Measurements from ENCODE around the gene CCSER1. TPM values are rescaled to one million over a fixed set of nuclear protein-coding genes. Genes with fewer than 3 reads are reported as not detected.

Gene CCSER1
- total RNA-seq, 4 donors from 2014 or later: 3.6 to 7.0 (median 5.5) TPM

GRCh38 chr4:91471280-91471679, 1344.1 kb downstream of the CCSER1 start:
- no peaks in the 10 kb centered on the region for H3K27me3 ChIP-seq
- 85% methylated on average over 8 of the region's 8 CpGs for WGBS
- no peak for DNase-seq (ENCODE audit: extremely low spot score)
- TF ChIP-seq POLR2AphosphoS5 (IDR thresholded peaks at IDR 0.05) (no peak), POLR2A (IDR thresholded peaks at IDR 0.05; ENCODE audit: low read depth) (no peak), EP300 (IDR thresholded peaks at IDR 0.05) (no peak)
- TF ChIP-seq, protein P1, sequence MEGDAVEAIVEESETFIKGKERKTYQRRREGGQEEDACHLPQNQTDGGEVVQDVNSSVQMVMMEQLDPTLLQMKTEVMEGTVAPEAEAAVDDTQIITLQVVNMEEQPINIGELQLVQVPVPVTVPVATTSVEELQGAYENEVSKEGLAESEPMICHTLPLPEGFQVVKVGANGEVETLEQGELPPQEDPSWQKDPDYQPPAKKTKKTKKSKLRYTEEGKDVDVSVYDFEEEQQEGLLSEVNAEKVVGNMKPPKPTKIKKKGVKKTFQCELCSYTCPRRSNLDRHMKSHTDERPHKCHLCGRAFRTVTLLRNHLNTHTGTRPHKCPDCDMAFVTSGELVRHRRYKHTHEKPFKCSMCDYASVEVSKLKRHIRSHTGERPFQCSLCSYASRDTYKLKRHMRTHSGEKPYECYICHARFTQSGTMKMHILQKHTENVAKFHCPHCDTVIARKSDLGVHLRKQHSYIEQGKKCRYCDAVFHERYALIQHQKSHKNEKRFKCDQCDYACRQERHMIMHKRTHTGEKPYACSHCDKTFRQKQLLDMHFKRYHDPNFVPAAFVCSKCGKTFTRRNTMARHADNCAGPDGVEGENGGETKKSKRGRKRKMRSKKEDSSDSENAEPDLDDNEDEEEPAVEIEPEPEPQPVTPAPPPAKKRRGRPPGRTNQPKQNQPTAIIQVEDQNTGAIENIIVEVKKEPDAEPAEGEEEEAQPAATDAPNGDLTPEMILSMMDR (IDR thresholded peaks at IDR 0.05): no peak
- H3K27ac ChIP-seq (replicated peaks in 1 of 4): no peak overlapping the region
- no peaks in the 10 kb centered on the region for H3K4me1 ChIP-seq
- no peaks in the 10 kb centered on the region for H3K36me3 ChIP-seq
- intact Hi-C loops (cut with DNase I): no loop called here
- no peak overlapping the region for H3K4me3 ChIP-seq
- H3K9me3 ChIP-seq: no peaks in the 10 kb centered on the region

DNA sequence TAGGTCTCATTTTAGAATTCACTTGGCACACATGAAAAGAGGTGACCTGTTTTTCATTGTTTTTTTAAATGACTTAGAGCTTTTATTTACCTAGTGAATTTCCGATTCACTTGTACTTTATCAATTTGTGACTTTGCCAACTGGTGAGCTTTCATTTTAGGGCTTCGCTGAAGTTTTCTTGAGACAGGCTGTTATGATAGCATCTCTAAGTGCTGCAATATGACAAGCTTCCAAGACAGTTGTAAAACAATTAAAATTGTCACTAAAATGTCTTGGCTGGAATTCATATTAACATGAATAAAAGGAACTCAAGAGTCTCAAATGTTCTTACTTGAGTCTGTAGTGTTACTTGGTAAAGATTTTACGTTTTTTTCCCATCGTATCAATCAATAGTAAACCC, 1344.9 kb downstream of the CCSER1 start:
- no peak for TF ChIP-seq POLR2A (IDR thresholded peaks at IDR 0.05; ENCODE audit: low read depth)
- no peak for DNase-seq (ENCODE audit: extremely low spot score)
- H3K9me3 ChIP-seq: no peaks in the 10 kb centered on the region
- WGBS: 62% methylated on average over 4 of the region's 4 CpGs
- no peak overlapping the region for H3K4me3 ChIP-seq
- intact Hi-C loops (cut with DNase I): no loop called here
- H3K4me1 ChIP-seq: no peaks in the 10 kb centered on the region
- H3K36me3 ChIP-seq: no peaks in the 10 kb centered on the region
- no peaks in the 10 kb centered on the region for H3K27me3 ChIP-seq
- H3K27ac ChIP-seq (replicated peaks in 1 of 4): no peak overlapping the region

GRCh38 chr4:91485415-91485814, 1358.2 kb downstream of the CCSER1 start:
- no peaks in the 10 kb centered on the region for H3K36me3 ChIP-seq
- no peak overlapping the region for H3K4me3 ChIP-seq
- no peaks in the 10 kb centered on the region for H3K4me1 ChIP-seq
- H3K27me3 ChIP-seq: no peaks in the 10 kb centered on the region
- H3K9me3 ChIP-seq: no peaks in the 10 kb centered on the region
- DNase-seq (ENCODE audit: extremely low spot score): no peak
- H3K27ac ChIP-seq (replicated peaks in 1 of 4): no peak overlapping the region
- intact Hi-C loops (cut with DNase I): no loop called here
- TF ChIP-seq POLR2A (IDR thresholded peaks at IDR 0.05; ENCODE audit: low read depth) (no peak), POLR2AphosphoS5 (IDR thresholded peaks at IDR 0.05) (no peak), EP300 (IDR thresholded peaks at IDR 0.05) (no peak)
- TF ChIP-seq, protein P1 (IDR thresholded peaks at IDR 0.05): no peak
- 86% methylated on average over 1 of the region's 1 CpG for WGBS

DNA sequence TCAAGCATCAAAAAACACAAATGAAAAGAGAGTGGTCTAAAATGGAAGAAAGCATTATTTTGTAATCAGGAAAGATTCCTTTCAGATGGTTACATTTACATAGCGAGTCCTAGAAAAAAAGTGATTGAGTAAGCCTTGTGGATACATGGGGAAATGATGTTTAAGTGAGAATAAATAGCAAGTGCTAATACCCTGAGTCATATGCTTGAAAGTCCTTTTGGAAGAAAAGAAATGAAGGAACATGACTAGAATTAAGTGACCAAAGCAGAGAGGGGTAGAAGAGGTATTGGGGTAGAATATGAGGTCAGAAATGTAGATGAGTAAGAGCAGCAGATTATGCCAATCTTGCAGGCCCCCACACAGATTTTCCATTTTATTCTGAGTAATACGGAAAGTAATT, 1361.8 kb downstream of the CCSER1 start:
- DNase-seq (ENCODE audit: extremely low spot score): no peak
- WGBS: 89% methylated on average over 2 of the region's 2 CpGs
- TF ChIP-seq EP300 (IDR thresholded peaks at IDR 0.05) (no peak), POLR2AphosphoS5 (IDR thresholded peaks at IDR 0.05) (no peak)
- Histone ChIP-seq H3K36me3 (no peaks in the 10 kb centered on the region), H3K4me3 (no peak overlapping the region), H3K4me1 (no peaks in the 10 kb centered on the region), H3K9me3 (no peaks in the 10 kb centered on the region), H3K27ac (replicated peaks in 1 of 4) (no peak overlapping the region), H3K27me3 (no peaks in the 10 kb centered on the region)
- intact Hi-C loops (cut with DNase I): no loop called here

DNA sequence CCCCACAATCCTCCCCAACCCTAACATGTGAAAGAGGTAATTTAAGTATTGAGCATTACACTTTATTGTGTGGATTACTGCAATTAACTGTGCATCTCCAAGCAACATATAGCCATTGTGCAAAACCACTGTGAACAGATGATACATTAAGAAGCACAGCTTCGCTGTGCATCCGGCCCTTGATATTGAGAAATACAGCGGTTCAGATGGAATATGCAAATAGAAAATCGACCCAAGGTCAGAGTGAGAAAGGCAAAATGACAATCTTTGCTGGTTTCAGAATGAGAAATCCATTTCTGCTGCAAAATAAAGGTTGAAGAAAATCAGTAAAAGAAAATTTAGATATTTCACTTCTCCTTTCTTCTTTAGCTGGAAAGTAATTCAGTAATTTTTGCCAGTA, 1370.7 kb downstream of the CCSER1 start:
- intact Hi-C loops (cut with DNase I): no loop called here

GRCh38 chr4:91502365-91502764, 1375.2 kb downstream of the CCSER1 start:
- no peak overlapping the region for H3K4me3 ChIP-seq
- H3K27ac ChIP-seq (replicated peaks in 1 of 4): no peak overlapping the region
- no peak for DNase-seq (ENCODE audit: extremely low spot score)
- intact Hi-C loops (cut with DNase I): no loop called here
- TF ChIP-seq, protein P1 (IDR thresholded peaks at IDR 0.05): no peak
- TF ChIP-seq EP300 (IDR thresholded peaks at IDR 0.05) (no peak), POLR2A (IDR thresholded peaks at IDR 0.05; ENCODE audit: low read depth) (no peak), POLR2AphosphoS5 (IDR thresholded peaks at IDR 0.05) (no peak)
- H3K36me3 ChIP-seq: no peaks in the 10 kb centered on the region
- H3K4me1 ChIP-seq: no peaks in the 10 kb centered on the region
- no peaks in the 10 kb centered on the region for H3K9me3 ChIP-seq
- H3K27me3 ChIP-seq: no peaks in the 10 kb centered on the region

More for the DNA sequence above, 1370.7 kb downstream of the CCSER1 start:
- Histone ChIP-seq H3K36me3 (no peaks in the 10 kb centered on the region), H3K4me3 (no peak overlapping the region), H3K4me1 (no peaks in the 10 kb centered on the region), H3K27ac (replicated peaks in 1 of 4) (no peak overlapping the region), H3K27me3 (no peaks in the 10 kb centered on the region), H3K9me3 (no peaks in the 10 kb centered on the region)
- TF ChIP-seq, protein P1 (IDR thresholded peaks at IDR 0.05): no peak
- TF ChIP-seq EP300 (IDR thresholded peaks at IDR 0.05): no peak
- no peak for TF ChIP-seq POLR2A (IDR thresholded peaks at IDR 0.05; ENCODE audit: low read depth)
- no peak for TF ChIP-seq POLR2AphosphoS5 (IDR thresholded peaks at IDR 0.05)
- no peak for DNase-seq (ENCODE audit: extremely low spot score)
- 73% methylated on average over 4 of the region's 4 CpGs for WGBS

Measured in esophagus muscularis mucosa (tissue), 4 donors.